GM23338 (cell line): ENCODE measurements around the gene PBXIP1. TPM values are rescaled to one million over a fixed set of nuclear protein-coding genes. Genes with fewer than 3 reads are reported as not detected.

Source experiments
- ATAC-seq: fragments of 200-7000 bp; cut with Tn5 transposase; 3 replicates; pipeline ENCODE4 v1.9.1; 2020
- DNase-seq: peaks from one replicate; pipeline ENCODE4 v3.0.0-alpha.2; 2015; ENCODE audit warnings: low spot score
- H2AFZ ChIP-seq: fragments of 200-600 bp; sonication (generic); 2 replicates; pipeline ENCODE4 v1.8.0; 2016; ENCODE audit warnings: antibody characterized with exemption, mild to moderate bottlenecking, moderate library complexity
- H3F3A ChIP-seq: fragments of 200-600 bp; sonication (generic); replicated peaks from 2 replicates; pipeline ENCODE4 v1.8.0; 2017; ENCODE audit warnings: antibody characterized with exemption, mixed run types, low read depth
- H3K27ac ChIP-seq: fragments of 200-600 bp; sonication (generic); 2 replicates; pipeline ENCODE4 v1.6.1; 2016; ENCODE audit warnings: low read depth
- H3K27me3 ChIP-seq: fragments of 200-600 bp; sonication (generic); 2 replicates; pipeline ENCODE4 v1.8.0; 2016; ENCODE audit warnings: mild to moderate bottlenecking, mixed run types, moderate library complexity; ENCODE audit not compliant: insufficient read depth
- H3K36me3 ChIP-seq: fragments of 200-600 bp; sonication (generic); 2 replicates; pipeline ENCODE4 v1.8.0; 2016; ENCODE audit warnings: mild to moderate bottlenecking; ENCODE audit not compliant: insufficient read depth
- H3K4me1 ChIP-seq: fragments of 200-600 bp; sonication (generic); 2 replicates; pipeline ENCODE4 v1.8.0; 2016; ENCODE audit warnings: mild to moderate bottlenecking, moderate library complexity; ENCODE audit not compliant: insufficient read depth
- H3K4me2 ChIP-seq: fragments of 200-600 bp; sonication (generic); 2 replicates; pipeline ENCODE4 v1.7.1; 2017; ENCODE audit warnings: mixed run types
- H3K4me3 ChIP-seq: fragments of 200-600 bp; sonication (generic); 2 replicates; pipeline ENCODE4 v1.6.1; 2016; ENCODE audit warnings: mixed run types
- H3K79me2 ChIP-seq: fragments of 200-600 bp; sonication (generic); replicated peaks from 2 replicates; pipeline ENCODE4 v1.8.0; 2017; ENCODE audit warnings: mild to moderate bottlenecking; ENCODE audit not compliant: insufficient read depth
- H3K9me2 ChIP-seq: fragments of 200-600 bp; sonication (generic); 2 replicates; pipeline ENCODE4 v1.8.0; 2017; ENCODE audit not compliant: insufficient read depth
- H4K20me1 ChIP-seq: fragments of 200-600 bp; sonication (generic); replicated peaks from 2 replicates; pipeline ENCODE4 v1.8.0; 2017; ENCODE audit warnings: mild to moderate bottlenecking; ENCODE audit not compliant: insufficient read depth
- H3K27ac Mint-ChIP-seq: 2 replicates; pipeline ENCODE4 v1.8.0; 2020; ENCODE audit warnings: inconsistent platforms, mild to moderate bottlenecking, moderate library complexity, mixed read lengths
- H3K27me3 Mint-ChIP-seq: 3 replicates; pipeline ENCODE4 v1.8.0; 2022; ENCODE audit warnings: low read depth, mild to moderate bottlenecking, moderate library complexity, mixed read lengths, inconsistent platforms; ENCODE audit not compliant: insufficient read depth, poor library complexity
- H3K36me3 Mint-ChIP-seq: 3 replicates; pipeline ENCODE4 v1.8.0; 2021; ENCODE audit warnings: low read depth, mild to moderate bottlenecking, inconsistent platforms, moderate library complexity, mixed read lengths
- H3K4me1 Mint-ChIP-seq: 3 replicates; pipeline ENCODE4 v1.8.0; 2020; ENCODE audit warnings: mild to moderate bottlenecking, inconsistent platforms, mixed read lengths
- H3K4me3 Mint-ChIP-seq: 3 replicates; pipeline ENCODE4 v1.8.0; 2021; ENCODE audit warnings: moderate library complexity, mild to moderate bottlenecking, inconsistent platforms, mixed read lengths
- H3K9me3 Mint-ChIP-seq: 3 replicates; pipeline ENCODE4 v1.8.0; 2020; ENCODE audit warnings: moderate library complexity, mild to moderate bottlenecking, inconsistent platforms, mixed read lengths
- CREB1 ChIP-seq: fragments of 250-450 bp; sonication (Bioruptor Pico); IDR thresholded peaks from 2 replicates; pipeline ENCODE4 v1.5.0; 2020; ENCODE audit warnings: low read depth, mild to moderate bottlenecking, moderate library complexity
- CTCF ChIP-seq, 2 experiments: fragments of 200-600 bp in 1 of 2; sonication (generic) in 1 of 2; conservative IDR thresholded peaks; 2 replicates each; pipeline versions ENCODE4 v1.5.1 to v1.6.1; 2016 to 2017; ENCODE audit warnings: antibody characterized with exemption in 2 of 2, low read depth in 2 of 2, mild to moderate bottlenecking in 2 of 2, moderate library complexity in 1 of 2
- EZH2 ChIP-seq: fragments of 200-600 bp; sonication (generic); IDR thresholded peaks from one replicate; pipeline ENCODE4 v1.8.0; 2017; ENCODE audit warnings: antibody characterized with exemption, mild to moderate bottlenecking, low read depth; ENCODE audit not compliant: unreplicated experiment
- EZH2phosphoT487 ChIP-seq: fragments of 200-600 bp; sonication (generic); IDR thresholded peaks from one replicate; pipeline ENCODE4 v1.8.1; 2018; ENCODE audit warnings: antibody characterized with exemption; ENCODE audit not compliant: unreplicated experiment
- JUNB ChIP-seq: IDR thresholded peaks from one replicate; pipeline ENCODE4 v1.6.1; 2016; ENCODE audit warnings: antibody characterized with exemption; ENCODE audit not compliant: unreplicated experiment
- NANOG ChIP-seq: IDR thresholded peaks from 2 replicates; pipeline ENCODE4 v1.6.1; 2016; ENCODE audit warnings: antibody characterized with exemption, borderline replicate concordance
- POLR2AphosphoS5 ChIP-seq: IDR thresholded peaks from 2 replicates; pipeline ENCODE4 v1.6.1; 2016; ENCODE audit warnings: antibody characterized with exemption, low read depth
- REST ChIP-seq: IDR thresholded peaks from one replicate; pipeline ENCODE4 v1.6.1; 2018; ENCODE audit warnings: antibody characterized with exemption; ENCODE audit not compliant: unreplicated experiment
- ZNF114 ChIP-seq: fragments of 250-450 bp; sonication (Bioruptor Pico); IDR thresholded peaks from 2 replicates; pipeline ENCODE4 v1.5.0; 2020; ENCODE audit warnings: mild to moderate bottlenecking, moderate library complexity
- ZNF331 ChIP-seq: fragments of 250-450 bp; sonication (Bioruptor Pico); IDR thresholded peaks from 2 replicates; pipeline ENCODE4 v1.5.0; 2020; ENCODE audit warnings: low read depth, mild to moderate bottlenecking, moderate library complexity
- ZNF462 ChIP-seq: fragments of 250-450 bp; sonication (Bioruptor Pico); IDR thresholded peaks from 2 replicates; pipeline ENCODE4 v1.5.0; 2020; ENCODE audit warnings: mild to moderate bottlenecking, moderate library complexity
- polyA plus RNA-seq: library from polyadenylated mRNA; unstranded; fragments of >200 nt; fragmentation: Nextera tagmentation; extraction: Ambion mirVana; gene quantifications from 2 replicates; pipeline ENCODE4 v1.2.1, GENCODE V29; 2016
- total RNA-seq: library from RNA; depleted of rRNA; stranded (reverse); fragments of >200 nt; shearing (Covaris generic); gene quantifications from 2 replicates; pipeline ENCODE4 v1.2.3, GENCODE V29; 2014
- TF ChIP-seq, protein P1 (sequence below): IDR thresholded peaks from 2 replicates; pipeline ENCODE4 v1.6.1; 2016; ENCODE audit warnings: antibody characterized with exemption

PBXIP1 gene
- total and polyA plus RNA-seq, 2 experiments from 2014 or later, result 7.0 to 31.8 TPM

DNA sequence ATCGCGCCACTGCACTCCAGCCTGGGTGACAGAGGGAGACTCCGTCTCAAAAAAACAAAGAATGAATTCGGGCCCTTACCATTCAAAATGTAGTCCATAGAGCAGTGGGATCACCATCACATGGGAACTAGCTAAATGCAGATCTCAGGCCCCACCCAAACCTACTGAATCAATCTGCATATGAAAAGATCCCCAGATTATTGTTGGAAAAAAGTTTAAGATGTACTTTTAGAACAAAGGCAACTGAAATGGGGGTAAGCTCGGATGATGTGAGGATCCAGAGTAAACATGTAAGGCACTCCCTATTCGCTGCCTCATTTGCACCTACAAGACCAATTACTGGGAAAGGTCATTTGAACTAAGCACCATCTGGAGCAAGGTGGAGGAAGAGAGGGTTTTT is 26.4 kb upstream of the PBXIP1 start (continued):
- no peak for TF ChIP-seq CTCF (conservative IDR thresholded peaks at IDR 0.05; ENCODE audit: low read depth in 2 of 2)
- no peak for TF ChIP-seq JUNB
- no peak for TF ChIP-seq EZH2phosphoT487
- no peak for TF ChIP-seq REST

GRCh38 chr1:154978360-154978759 is 22.5 kb upstream of the PBXIP1 start:
- H3K4me1 ChIP-seq, result peaks cover 18% of the 10 kb centered on the region
- H3K4me2 ChIP-seq, result no peak overlapping the region
- H3K27ac ChIP-seq, result no peak overlapping the region
- no peak overlapping the region for H3K4me3 Mint-ChIP-seq
- peaks cover 27% of the 10 kb centered on the region for H4K20me1 ChIP-seq
- H3K36me3 Mint-ChIP-seq, result peaks cover 55% of the 10 kb centered on the region
- H3K4me3 ChIP-seq, result no peak overlapping the region
- H3K27me3 ChIP-seq, result no peaks in the 10 kb centered on the region
- no peaks in the 10 kb centered on the region; the same call in none of the 3 replicates for H3K4me1 Mint-ChIP-seq
- H3K9me2 ChIP-seq, result no peaks in the 10 kb centered on the region
- H3K9me3 Mint-ChIP-seq, result no peaks in the 10 kb centered on the region
- peaks cover 1% of the 10 kb centered on the region for H3K27me3 Mint-ChIP-seq
- H3F3A ChIP-seq, result peaks cover 26% of the 10 kb centered on the region
- no peak overlapping the region for H3K27ac Mint-ChIP-seq
- DNase-seq, result no peak
- H2AFZ ChIP-seq, result no peak overlapping the region
- ATAC-seq, result no peak
- peaks cover 26% of the 10 kb centered on the region; the same call in 1 of the 2 replicates for H3K36me3 ChIP-seq
- peaks cover 57% of the 10 kb centered on the region for H3K79me2 ChIP-seq
- TF ChIP-seq POLR2AphosphoS5 (no peak), JUNB (no peak), ZNF331 (CRISPR knock-in tag) (no peak), ZNF462 (CRISPR knock-in tag) (no peak), EZH2 (no peak), NANOG (no peak), ZNF114 (CRISPR knock-in tag) (no peak), CREB1 (no peak)
- TF ChIP-seq, protein P1, sequence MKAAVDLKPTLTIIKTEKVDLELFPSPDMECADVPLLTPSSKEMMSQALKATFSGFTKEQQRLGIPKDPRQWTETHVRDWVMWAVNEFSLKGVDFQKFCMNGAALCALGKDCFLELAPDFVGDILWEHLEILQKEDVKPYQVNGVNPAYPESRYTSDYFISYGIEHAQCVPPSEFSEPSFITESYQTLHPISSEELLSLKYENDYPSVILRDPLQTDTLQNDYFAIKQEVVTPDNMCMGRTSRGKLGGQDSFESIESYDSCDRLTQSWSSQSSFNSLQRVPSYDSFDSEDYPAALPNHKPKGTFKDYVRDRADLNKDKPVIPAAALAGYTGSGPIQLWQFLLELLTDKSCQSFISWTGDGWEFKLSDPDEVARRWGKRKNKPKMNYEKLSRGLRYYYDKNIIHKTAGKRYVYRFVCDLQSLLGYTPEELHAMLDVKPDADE, result no peak
